ENCODE data around the gene DEFB123. TPM values are rescaled to one million over a fixed set of nuclear protein-coding genes. Genes with fewer than 3 reads are reported as not detected.

DEFB123 gene
- polyA plus RNA-seq, 1 donor from 2014 or later = not detected

GRCh38 chr20:31475472-31476293 lies 35.3 kb downstream of the DEFB123 start:
- TF ChIP-seq CTCF (IDR thresholded peaks at IDR 0.05; ENCODE audit: poor library complexity, severe bottlenecking) (no peak), RAD21 (conservative IDR thresholded peaks at IDR 0.05) (no peak)
- Histone ChIP-seq H3K9me3 (ENCODE audit: low read length) (peaks cover 11% of the 10 kb centered on the region), H3F3A (ENCODE audit: insufficient read depth, low read length, poor library complexity, severe bottlenecking) (no peaks in the 10 kb centered on the region)

DNA sequence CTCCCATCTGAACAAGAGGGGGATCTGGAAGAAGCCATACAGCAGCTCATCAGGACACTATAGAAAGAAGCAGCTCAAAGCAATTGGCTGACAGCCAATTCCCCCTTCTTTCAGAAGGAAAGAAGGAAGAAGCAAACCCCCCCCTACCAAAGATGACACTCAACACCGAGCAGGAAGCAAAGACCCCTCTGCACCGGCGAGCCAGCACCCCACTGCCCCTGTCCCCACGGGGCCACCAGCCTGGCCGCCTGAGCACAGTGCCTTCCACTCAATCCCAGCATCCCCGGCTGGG lies 35.8 kb downstream of the DEFB123 start:
- no peaks in the 10 kb centered on the region for H3K9me2 ChIP-seq (ENCODE audit: insufficient read depth, low read length)
- H3K9ac ChIP-seq (ENCODE audit: low read length) = no peak overlapping the region
- H4K20me1 ChIP-seq (ENCODE audit: insufficient read depth) = no peaks in the 10 kb centered on the region
- no peaks in the 10 kb centered on the region for H3K36me3 ChIP-seq (ENCODE audit: insufficient read depth, low read length)
- TF ChIP-seq RAD21 (conservative IDR thresholded peaks at IDR 0.05) = no peak
- TF ChIP-seq MXI1 (conservative IDR thresholded peaks at IDR 0.05; ENCODE audit: poor library complexity, severe bottlenecking) = no peak
- no peak for TF ChIP-seq POLR2AphosphoS5 (IDR thresholded peaks at IDR 0.05)
- TF ChIP-seq EZH2 (IDR thresholded peaks at IDR 0.05; ENCODE audit: borderline replicate concordance, insufficient read depth, low read length, poor library complexity, severe bottlenecking) = no peak
- no peak for TF ChIP-seq TAF1 (IDR thresholded peaks at IDR 0.05; ENCODE audit: low read depth)
- TF ChIP-seq SMC3 (conservative IDR thresholded peaks at IDR 0.05; ENCODE audit: poor library complexity) = no peak
- no peak for TF ChIP-seq CTCF (IDR thresholded peaks at IDR 0.05; ENCODE audit: poor library complexity, severe bottlenecking)
- TF ChIP-seq EP300 (conservative IDR thresholded peaks at IDR 0.05; ENCODE audit: poor library complexity, severe bottlenecking) = no peak
- TF ChIP-seq, protein P1, sequence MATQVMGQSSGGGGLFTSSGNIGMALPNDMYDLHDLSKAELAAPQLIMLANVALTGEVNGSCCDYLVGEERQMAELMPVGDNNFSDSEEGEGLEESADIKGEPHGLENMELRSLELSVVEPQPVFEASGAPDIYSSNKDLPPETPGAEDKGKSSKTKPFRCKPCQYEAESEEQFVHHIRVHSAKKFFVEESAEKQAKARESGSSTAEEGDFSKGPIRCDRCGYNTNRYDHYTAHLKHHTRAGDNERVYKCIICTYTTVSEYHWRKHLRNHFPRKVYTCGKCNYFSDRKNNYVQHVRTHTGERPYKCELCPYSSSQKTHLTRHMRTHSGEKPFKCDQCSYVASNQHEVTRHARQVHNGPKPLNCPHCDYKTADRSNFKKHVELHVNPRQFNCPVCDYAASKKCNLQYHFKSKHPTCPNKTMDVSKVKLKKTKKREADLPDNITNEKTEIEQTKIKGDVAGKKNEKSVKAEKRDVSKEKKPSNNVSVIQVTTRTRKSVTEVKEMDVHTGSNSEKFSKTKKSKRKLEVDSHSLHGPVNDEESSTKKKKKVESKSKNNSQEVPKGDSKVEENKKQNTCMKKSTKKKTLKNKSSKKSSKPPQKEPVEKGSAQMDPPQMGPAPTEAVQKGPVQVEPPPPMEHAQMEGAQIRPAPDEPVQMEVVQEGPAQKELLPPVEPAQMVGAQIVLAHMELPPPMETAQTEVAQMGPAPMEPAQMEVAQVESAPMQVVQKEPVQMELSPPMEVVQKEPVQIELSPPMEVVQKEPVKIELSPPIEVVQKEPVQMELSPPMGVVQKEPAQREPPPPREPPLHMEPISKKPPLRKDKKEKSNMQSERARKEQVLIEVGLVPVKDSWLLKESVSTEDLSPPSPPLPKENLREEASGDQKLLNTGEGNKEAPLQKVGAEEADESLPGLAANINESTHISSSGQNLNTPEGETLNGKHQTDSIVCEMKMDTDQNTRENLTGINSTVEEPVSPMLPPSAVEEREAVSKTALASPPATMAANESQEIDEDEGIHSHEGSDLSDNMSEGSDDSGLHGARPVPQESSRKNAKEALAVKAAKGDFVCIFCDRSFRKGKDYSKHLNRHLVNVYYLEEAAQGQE (IDR thresholded peaks at IDR 0.05; ENCODE audit: borderline replicate concordance) = no peak
- H3K4me2 ChIP-seq (ENCODE audit: low read length) = no peak overlapping the region
- peaks cover 11% of the 10 kb centered on the region for H3K9me3 ChIP-seq (ENCODE audit: low read length)
- H3F3A ChIP-seq (ENCODE audit: insufficient read depth, low read length, poor library complexity, severe bottlenecking) = no peaks in the 10 kb centered on the region
- H3K79me2 ChIP-seq (replicated peaks; ENCODE audit: insufficient read depth, low read length) = no peaks in the 10 kb centered on the region
- no peak overlapping the region for H3K4me3 ChIP-seq (ENCODE audit: low read length)
- H2AFZ ChIP-seq (ENCODE audit: low read depth, low read length) = no peak overlapping the region
- no peak overlapping the region for H3K27ac ChIP-seq (ENCODE audit: low read length)
- H3K27me3 ChIP-seq (ENCODE audit: insufficient read depth, low read depth, low read length) = no peaks in the 10 kb centered on the region

More at GRCh38 chr20:31475472-31476293, 35.3 kb downstream of the DEFB123 start:
- no peaks in the 10 kb centered on the region for H3K27me3 ChIP-seq (ENCODE audit: insufficient read depth, low read depth, low read length)
- H3K4me3 ChIP-seq (ENCODE audit: low read length) = no peak overlapping the region
- no peaks in the 10 kb centered on the region for H3K9me2 ChIP-seq (ENCODE audit: insufficient read depth, low read length)
- H3K4me2 ChIP-seq (ENCODE audit: low read length) = no peak overlapping the region
- H2AFZ ChIP-seq (ENCODE audit: low read depth, low read length) = no peak overlapping the region
- no peaks in the 10 kb centered on the region for H3K79me2 ChIP-seq (replicated peaks; ENCODE audit: insufficient read depth, low read length)
- H3K9ac ChIP-seq (ENCODE audit: low read length) = no peak overlapping the region
- H3K27ac ChIP-seq (ENCODE audit: low read length) = no peak overlapping the region
- no peaks in the 10 kb centered on the region for H3K36me3 ChIP-seq (ENCODE audit: insufficient read depth, low read length)
- H4K20me1 ChIP-seq (ENCODE audit: insufficient read depth) = no peaks in the 10 kb centered on the region
